Ovary (tissue), 9 donors: ENCODE measurements around the gene MCCC1. TPM values are rescaled to one million over a fixed set of nuclear protein-coding genes. Genes with fewer than 3 reads are reported as not detected.

Experiments
- DNase-seq, 5 donors: peaks; one replicate each; pipeline ENCODE4 v3.0.0-alpha.2; 2019 to 2020
- H3K27ac ChIP-seq, 2 donors: fragments of 200-600 bp; one replicate each; pipeline versions ENCODE4 v1.5.1 to v1.8.0; 2019 to 2022
- H3K27me3 ChIP-seq: fragments of 200-600 bp; one replicate; pipeline ENCODE4 v1.8.0; 2022
- H3K36me3 ChIP-seq: fragments of 200-600 bp; sonication (generic); one replicate; pipeline ENCODE4 v1.5.1; 2019
- H3K4me1 ChIP-seq: one replicate; pipeline ENCODE4 v1.8.1; 2013; ENCODE audit warnings: mild to moderate bottlenecking, moderate library complexity; ENCODE audit not compliant: insufficient read depth
- H3K4me3 ChIP-seq: fragments of 200-600 bp; sonication (generic); one replicate; pipeline ENCODE4 v1.5.1; 2017
- H3K9me3 ChIP-seq, 2 donors: fragments of 200-600 bp in 1 of 2; sonication (generic) in 1 of 2; one replicate each; pipeline versions ENCODE4 v1.5.1 to v1.8.1; 2013 to 2019; ENCODE audit warnings: mild to moderate bottlenecking in 1 of 2, moderate library complexity in 1 of 2
- EP300 ChIP-seq: sonication (generic); formaldehyde crosslinking; IDR thresholded peaks from one replicate; pipeline ENCODE4 v1.6.1; 2017; ENCODE audit warnings: antibody characterized with exemption
- POLR2A ChIP-seq: fragments of 450-650 bp; IDR thresholded peaks from one replicate; pipeline ENCODE4 v1.6.1; 2017; ENCODE audit warnings: antibody characterized with exemption, mild to moderate bottlenecking, moderate library complexity
- WGBS, 3 donors: extraction: QIAGEN DNeasy Blood & Tissue Kit in 1 of 3; methylation state at CpG; one replicate each; pipeline versions ENCODE4 v1.1.5 to v1.1.7; 2013 to 2017; 5-methylcytosine and 5-hydroxymethylcytosine counted together
- intact Hi-C, 4 donors: fragments of 100-400 bp; cut with DNase I; formaldehyde crosslinking; loops; one replicate each; pipeline versions ENCODE4 v1.11.0 to v1.15.1; 2022 to 2023
- polyA plus RNA-seq, 2 donors: library from polyadenylated mRNA; stranded (reverse); fragments of 200-250 nt in 1 of 2; fragments of 350-450 nt in 1 of 2; fragmentation: Illumina TruSeq in 1 of 2; extraction: RNeasy Lipid Tissue Mini Kit (QIAGEN cat#74804) in 1 of 2; gene quantifications; one replicate each; pipeline ENCODE4 v1.2.3, GENCODE V29; 2013 to 2014
- total RNA-seq, 7 donors: library from RNA; depleted of rRNA in 2 of 7; stranded (reverse); fragments of >200 nt in 2 of 7; fragmentation: NEBNext Ultra II Directional in 3 of 7; extraction: Animal tissue kit (Norgen Biotek cat#: 25700) in 3 of 7; gene quantifications; one replicate each; pipeline versions ENCODE4 v1.1.0 to v1.2.4, GENCODE V29; 2016 to 2023
- TF ChIP-seq, protein P1 (sequence below), 3 donors: fragments of 450-650 bp in 2 of 3; fragments of 200-600 bp in 1 of 3; IDR thresholded peaks; one replicate each; pipeline versions ENCODE4 v1.5.1 to v1.8.0; 2016 to 2022; ENCODE audit warnings: antibody characterized with exemption in 3 of 3, mild to moderate bottlenecking in 1 of 3
- donor health status: DM: no; HTN: no; CAD: no; lungs with moderate emphysema.
- donor health status: DM: no; HTN: no; CAD: no.
- donor health status: Bipolar disorder and iron deficiency.
- donor health status: DM: yes; HTN: yes; CAD: no.
- donor health status: DM: no; HTN: no; CAD: no.
- donor health status: DM: yes; HTN: yes; CAD: no.

The MCCC1 gene
- total and polyA plus RNA-seq, 9 donors = 21.7 to 32.8 (median 28.5) TPM

DNA sequence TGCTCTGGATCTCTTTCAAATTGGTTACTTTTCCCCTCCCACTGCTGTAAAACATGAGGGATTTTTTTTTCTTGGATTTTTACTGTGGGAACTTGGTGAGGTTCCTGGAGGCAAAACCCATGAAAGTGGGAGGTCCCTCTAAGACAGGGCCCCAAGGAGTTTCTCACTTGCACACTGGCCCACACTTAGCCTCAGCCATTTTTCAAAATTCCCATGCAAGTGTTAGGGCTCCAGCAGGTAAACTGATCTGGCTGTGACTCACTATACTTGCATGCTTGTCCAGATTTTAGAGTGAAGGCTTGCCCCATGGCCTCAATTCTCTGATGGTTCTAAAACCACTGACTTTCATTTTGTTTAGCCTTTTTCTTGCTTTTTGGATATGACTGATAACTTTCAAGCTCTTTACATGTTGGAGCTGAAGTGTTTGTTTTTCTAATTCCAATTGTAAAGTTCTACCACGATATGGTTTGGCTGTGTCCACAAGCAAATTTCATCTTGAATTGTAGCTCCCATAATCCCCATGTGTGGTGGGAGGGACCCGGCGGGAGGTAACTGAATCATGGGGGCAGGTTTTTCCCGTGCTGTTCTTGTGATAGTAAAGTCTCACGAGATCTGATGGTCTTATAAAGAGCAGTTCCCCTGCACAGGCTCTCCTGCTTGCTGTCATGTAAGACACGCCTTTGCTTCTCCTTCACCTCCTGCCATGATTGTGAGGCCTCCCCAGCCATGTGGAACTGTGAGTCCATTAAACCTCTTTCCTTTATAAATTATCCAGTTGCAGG is 37.7 kb downstream of the MCCC1 start:
- 85 to 95% (median 88%) methylated on average over 6 of the region's 6 CpGs for WGBS, 3 donors
- Histone ChIP-seq H3K36me3 (no peaks in the 10 kb centered on the region), H3K4me1 (no peaks in the 10 kb centered on the region), H3K4me3 (no peak overlapping the region), H3K27ac (no peak overlapping the region), H3K27me3 (no peaks in the 10 kb centered on the region), H3K9me3 (no peaks in the 10 kb centered on the region)
- intact Hi-C loops = no loop called here
- DNase-seq = no peak
- TF ChIP-seq EP300 = no peak
- TF ChIP-seq, protein P1, sequence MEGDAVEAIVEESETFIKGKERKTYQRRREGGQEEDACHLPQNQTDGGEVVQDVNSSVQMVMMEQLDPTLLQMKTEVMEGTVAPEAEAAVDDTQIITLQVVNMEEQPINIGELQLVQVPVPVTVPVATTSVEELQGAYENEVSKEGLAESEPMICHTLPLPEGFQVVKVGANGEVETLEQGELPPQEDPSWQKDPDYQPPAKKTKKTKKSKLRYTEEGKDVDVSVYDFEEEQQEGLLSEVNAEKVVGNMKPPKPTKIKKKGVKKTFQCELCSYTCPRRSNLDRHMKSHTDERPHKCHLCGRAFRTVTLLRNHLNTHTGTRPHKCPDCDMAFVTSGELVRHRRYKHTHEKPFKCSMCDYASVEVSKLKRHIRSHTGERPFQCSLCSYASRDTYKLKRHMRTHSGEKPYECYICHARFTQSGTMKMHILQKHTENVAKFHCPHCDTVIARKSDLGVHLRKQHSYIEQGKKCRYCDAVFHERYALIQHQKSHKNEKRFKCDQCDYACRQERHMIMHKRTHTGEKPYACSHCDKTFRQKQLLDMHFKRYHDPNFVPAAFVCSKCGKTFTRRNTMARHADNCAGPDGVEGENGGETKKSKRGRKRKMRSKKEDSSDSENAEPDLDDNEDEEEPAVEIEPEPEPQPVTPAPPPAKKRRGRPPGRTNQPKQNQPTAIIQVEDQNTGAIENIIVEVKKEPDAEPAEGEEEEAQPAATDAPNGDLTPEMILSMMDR (IDR thresholded peaks at IDR 0.05) = no peak
- no peak for TF ChIP-seq POLR2A

DNA sequence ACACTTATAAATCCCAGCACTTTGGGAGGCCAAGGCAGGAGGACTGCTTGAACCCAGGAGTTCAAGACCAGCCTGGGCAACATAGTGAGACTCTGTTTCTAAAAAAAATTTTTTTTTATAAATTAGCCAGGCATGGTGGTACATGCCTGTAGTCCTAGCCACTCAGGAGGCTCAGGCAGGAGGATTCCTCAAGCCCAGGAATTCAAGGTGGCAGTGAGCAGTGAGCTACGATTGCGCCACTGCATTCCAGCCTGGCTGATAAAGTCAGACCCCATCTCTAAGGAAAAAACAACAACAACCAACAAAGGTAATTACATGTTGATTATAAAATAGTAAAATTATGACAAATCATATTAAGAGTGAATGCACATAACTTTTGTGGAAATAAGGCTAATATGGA is 40.9 kb downstream of the MCCC1 start:
- Histone ChIP-seq H3K36me3 (no peaks in the 10 kb centered on the region), H3K4me3 (no peak overlapping the region), H3K27me3 (no peaks in the 10 kb centered on the region), H3K27ac (no peak overlapping the region), H3K4me1 (no peaks in the 10 kb centered on the region), H3K9me3 (no peaks in the 10 kb centered on the region)
- no peak for DNase-seq
- TF ChIP-seq EP300 (no peak), POLR2A (no peak)
- TF ChIP-seq, protein P1 (IDR thresholded peaks at IDR 0.05) = no peak
- intact Hi-C loops = no loop called here
- 96 to 99% (median 97%) methylated on average over 2 of the region's 2 CpGs for WGBS, 3 donors

DNA sequence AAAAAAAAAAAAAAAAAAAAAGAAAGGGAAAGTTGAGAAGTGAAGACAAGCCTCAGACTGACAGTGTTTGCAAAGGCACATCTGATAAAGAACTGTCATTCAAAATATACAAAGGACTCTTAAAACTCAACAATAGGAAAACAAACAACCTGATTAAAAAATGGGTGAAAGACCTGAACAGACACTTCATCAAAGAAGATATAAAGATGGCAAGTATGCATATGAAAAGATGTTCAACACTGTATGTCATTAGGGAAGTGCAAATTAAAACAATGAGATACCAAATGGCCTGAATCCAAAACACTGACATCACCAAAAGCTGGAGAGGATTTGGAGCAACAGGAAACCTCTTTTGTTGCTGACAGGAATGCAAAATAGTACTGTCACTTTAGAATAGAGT is 48.6 kb downstream of the MCCC1 start:
- H3K36me3 ChIP-seq = no peaks in the 10 kb centered on the region
- H3K27me3 ChIP-seq = no peaks in the 10 kb centered on the region
- no peak overlapping the region for H3K4me3 ChIP-seq
- no peaks in the 10 kb centered on the region for H3K4me1 ChIP-seq
- no peak for DNase-seq
- no peak overlapping the region for H3K27ac ChIP-seq
- TF ChIP-seq EP300 = no peak
- TF ChIP-seq, protein P1 (IDR thresholded peaks at IDR 0.05) = no peak
- no peak for TF ChIP-seq POLR2A
- intact Hi-C loops = no loop called here
- H3K9me3 ChIP-seq = peaks cover 0 to 5% of the 10 kb centered on the region in 2 donors

DNA sequence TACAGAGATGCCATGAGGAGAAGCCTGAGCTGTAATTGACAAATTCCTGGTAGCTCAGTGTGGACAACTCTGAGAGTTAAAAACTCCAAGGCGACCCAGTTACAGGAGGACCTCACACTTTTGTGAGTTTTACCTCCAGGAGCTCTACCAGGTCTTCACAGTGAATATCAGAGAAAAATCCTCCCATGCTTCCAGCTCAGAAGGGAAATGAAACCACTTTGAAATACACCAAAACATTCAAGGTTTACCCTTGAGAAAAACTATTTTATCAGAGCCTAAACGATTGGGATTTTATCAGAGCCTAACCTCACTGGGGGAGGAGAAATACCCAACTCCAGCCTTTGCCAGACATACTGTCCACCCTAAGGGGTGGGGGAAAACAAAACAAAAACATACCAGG is 52.4 kb downstream of the MCCC1 start:
- H3K4me1 ChIP-seq = no peaks in the 10 kb centered on the region
- DNase-seq = no peak
- intact Hi-C loops = no loop called here
- 47 to 59% (median 51%) methylated on average over 2 of the region's 2 CpGs for WGBS, 3 donors
- TF ChIP-seq POLR2A (no peak), EP300 (no peak)
- TF ChIP-seq, protein P1 (IDR thresholded peaks at IDR 0.05) = no peak
- H3K4me3 ChIP-seq = no peak overlapping the region
- no peaks in the 10 kb centered on the region for H3K36me3 ChIP-seq
- H3K9me3 ChIP-seq = peaks cover 0 to 5% of the 10 kb centered on the region in 2 donors
- H3K27me3 ChIP-seq = no peaks in the 10 kb centered on the region
- no peak overlapping the region for H3K27ac ChIP-seq
